Mesenchymal stem cell (in vitro differentiated cells and primary cell): Measurements from ENCODE around the gene FBN2. TPM values are rescaled to one million over a fixed set of nuclear protein-coding genes. Genes with fewer than 3 reads are reported as not detected.

Source experiments
- DNase-seq: peaks from one replicate; pipeline ENCODE4 v3.0.0-alpha.2; 2013
- H2AFZ ChIP-seq: one replicate; pipeline ENCODE4 v1.6.1; 2013; ENCODE audit warnings: low read depth, mild to moderate bottlenecking, control low read depth, inconsistent platforms, low read length, moderate library complexity
- H2AK5ac ChIP-seq: 2 replicates; pipeline ENCODE4 v1.6.1; 2013; ENCODE audit warnings: low read length, moderate library complexity, mild to moderate bottlenecking, inconsistent platforms; ENCODE audit not compliant: severe bottlenecking
- H2BK120ac ChIP-seq: one replicate; pipeline ENCODE4 v1.6.1; 2013; ENCODE audit warnings: low read depth, mild to moderate bottlenecking, inconsistent platforms, low read length, moderate library complexity
- H2BK12ac ChIP-seq, 2 experiments: one replicate each; pipeline ENCODE4 v1.6.1; 2013; ENCODE audit warnings: inconsistent platforms in 2 of 2, low read length in 2 of 2, mild to moderate bottlenecking in 2 of 2, moderate library complexity in 2 of 2, control low read depth in 1 of 2
- H2BK15ac ChIP-seq: one replicate; pipeline ENCODE4 v1.6.1; 2013; ENCODE audit warnings: mild to moderate bottlenecking, low read depth, inconsistent platforms; ENCODE audit not compliant: poor library complexity, severe bottlenecking
- H2BK5ac ChIP-seq: 2 replicates; pipeline ENCODE4 v1.6.1; 2013; ENCODE audit warnings: low read depth, mild to moderate bottlenecking, low read length, control low read depth, inconsistent platforms; ENCODE audit not compliant: poor library complexity, severe bottlenecking
- H3K14ac ChIP-seq, 2 experiments: one replicate each; pipeline ENCODE4 v1.6.1; 2013; ENCODE audit warnings: inconsistent platforms in 2 of 2, low read length in 2 of 2, control low read depth in 1 of 2, mild to moderate bottlenecking in 1 of 2, moderate library complexity in 1 of 2
- H3K18ac ChIP-seq, 2 experiments: one replicate each; pipeline ENCODE4 v1.6.1; 2013; ENCODE audit warnings: inconsistent platforms in 2 of 2, low read length in 2 of 2, control low read depth in 1 of 2, low read depth in 1 of 2, mild to moderate bottlenecking in 1 of 2
- H3K23ac ChIP-seq, 2 experiments: one replicate each; pipeline ENCODE4 v1.6.1; 2013; ENCODE audit warnings: inconsistent platforms in 2 of 2, low read length in 2 of 2, mild to moderate bottlenecking in 2 of 2, moderate library complexity in 2 of 2, control low read depth in 1 of 2
- H3K27ac ChIP-seq: 2 replicates; pipeline ENCODE4 v1.5.1; 2013; ENCODE audit warnings: mild to moderate bottlenecking, moderate library complexity, low read length, control low read depth, inconsistent platforms; ENCODE audit not compliant: poor library complexity, severe bottlenecking
- H3K27me3 ChIP-seq, 2 experiments: 2 replicates each; pipeline versions ENCODE4 v1.6.1 to v1.7.0; 2013; ENCODE audit warnings: low read length in 2 of 2, mild to moderate bottlenecking in 2 of 2, moderate library complexity in 2 of 2, control low read depth in 1 of 2, inconsistent platforms in 1 of 2; ENCODE audit not compliant: control insufficient read depth in 1 of 2, insufficient read depth in 1 of 2
- H3K36me3 ChIP-seq, 2 experiments: 2 replicates each; pipeline versions ENCODE4 v1.6.1 to v1.7.0; 2013; ENCODE audit warnings: low read length in 2 of 2, control low read depth in 1 of 2, inconsistent platforms in 1 of 2, low read depth in 1 of 2, mild to moderate bottlenecking in 1 of 2; ENCODE audit not compliant: insufficient read depth in 2 of 2, control insufficient read depth in 1 of 2
- H3K4ac ChIP-seq, 2 experiments: one replicate each; pipeline ENCODE4 v1.6.1; 2013; ENCODE audit warnings: inconsistent platforms in 2 of 2, low read length in 2 of 2, mild to moderate bottlenecking in 2 of 2, moderate library complexity in 2 of 2, control low read depth in 1 of 2, low read depth in 1 of 2
- H3K4me1 ChIP-seq: 2 replicates; pipeline ENCODE4 v1.6.1; 2013; ENCODE audit warnings: low read depth, low read length, control low read depth; ENCODE audit not compliant: control insufficient read depth, insufficient read depth
- H3K4me2 ChIP-seq: 2 replicates; pipeline ENCODE4 v1.6.1; 2013; ENCODE audit warnings: low read length, mild to moderate bottlenecking, inconsistent platforms; ENCODE audit not compliant: poor library complexity, severe bottlenecking
- H3K4me3 ChIP-seq, 2 experiments: 2 replicates each; pipeline versions ENCODE4 v1.5.1 to v1.7.0; 2013; ENCODE audit warnings: low read length in 2 of 2, mild to moderate bottlenecking in 2 of 2, control low read depth in 1 of 2, low read depth in 1 of 2; ENCODE audit not compliant: insufficient read depth in 1 of 2
- H3K79me1 ChIP-seq: replicated peaks from 2 replicates; pipeline ENCODE4 v1.6.1; 2013; ENCODE audit warnings: mild to moderate bottlenecking, control low read depth, low read length, inconsistent platforms; ENCODE audit not compliant: poor library complexity, severe bottlenecking
- H3K9ac ChIP-seq: 2 replicates; pipeline ENCODE4 v1.7.0; 2013; ENCODE audit warnings: mild to moderate bottlenecking, low read length, moderate library complexity
- H3K9me3 ChIP-seq: 2 replicates; pipeline ENCODE4 v1.7.0; 2013; ENCODE audit warnings: mild to moderate bottlenecking, low read length; ENCODE audit not compliant: control insufficient read depth
- H4K8ac ChIP-seq: one replicate; pipeline ENCODE4 v1.6.1; 2013; ENCODE audit warnings: inconsistent platforms, mild to moderate bottlenecking, low read length, moderate library complexity
- H4K91ac ChIP-seq: one replicate; pipeline ENCODE4 v1.6.1; 2013; ENCODE audit warnings: mild to moderate bottlenecking, low read length, inconsistent platforms
- WGBS: methylation state at CpG from one replicate; pipeline ENCODE4 v1.1.7; 2013; ENCODE audit warnings: mixed read lengths; 5-methylcytosine and 5-hydroxymethylcytosine counted together
- small RNA-seq: library from polyadenylated mRNA; stranded (forward); fragments of <200 nt; extraction: miRNeasy Mini kit (QIAGEN cat#:217004); gene quantifications from one replicate; pipeline ENCODE3, GENCODE V24; 2013; ENCODE audit warnings: low read depth

The FBN2 gene

DNA sequence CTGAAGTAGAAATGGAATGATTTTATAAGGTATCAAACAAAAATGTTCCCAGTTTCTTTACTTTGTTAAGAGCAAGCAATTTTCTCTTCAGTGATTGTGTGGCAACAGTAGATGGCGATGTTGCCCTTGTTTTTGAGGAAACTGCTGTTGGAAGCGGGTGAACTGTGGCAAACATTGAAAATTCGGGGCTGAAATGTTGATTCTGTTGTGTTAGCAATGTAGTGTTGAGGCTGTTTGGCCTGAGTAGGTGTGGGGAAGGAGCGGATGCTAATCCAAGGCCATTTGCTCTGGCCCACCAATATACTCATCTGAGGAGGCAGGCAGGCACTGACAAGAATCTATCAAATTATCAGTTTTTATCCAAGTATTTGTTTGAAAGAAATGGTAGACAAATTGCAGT lies 324.7 kb downstream of the FBN2 start:
- Histone ChIP-seq H3K27me3 (no peaks in the 10 kb centered on the region), H4K91ac (no peak overlapping the region), H3K18ac (no peak overlapping the region), H3K14ac (no peak overlapping the region), H3K23ac (no peak overlapping the region), H3K4me2 (no peak overlapping the region), H3K79me1 (no peaks in the 10 kb centered on the region), H3K27ac (no peak overlapping the region), H3K9me3 (no peaks in the 10 kb centered on the region), H3K4ac (no peak overlapping the region), H3K4me1 (peaks cover 14% of the 10 kb centered on the region), H2BK12ac (no peak overlapping the region), H2AK5ac (no peak overlapping the region), H2BK5ac (no peak overlapping the region), H2BK15ac (no peak overlapping the region), H4K8ac (no peak overlapping the region), H2BK120ac (no peak overlapping the region), H3K36me3 (no peaks in the 10 kb centered on the region), H3K4me3 (no peak overlapping the region), H2AFZ (no peak overlapping the region), H3K9ac (peak overlapping the region; percentile 67)
- 0% methylated on average over 4 of the region's 4 CpGs for WGBS
- peak; percentile 64 for DNase-seq

DNA sequence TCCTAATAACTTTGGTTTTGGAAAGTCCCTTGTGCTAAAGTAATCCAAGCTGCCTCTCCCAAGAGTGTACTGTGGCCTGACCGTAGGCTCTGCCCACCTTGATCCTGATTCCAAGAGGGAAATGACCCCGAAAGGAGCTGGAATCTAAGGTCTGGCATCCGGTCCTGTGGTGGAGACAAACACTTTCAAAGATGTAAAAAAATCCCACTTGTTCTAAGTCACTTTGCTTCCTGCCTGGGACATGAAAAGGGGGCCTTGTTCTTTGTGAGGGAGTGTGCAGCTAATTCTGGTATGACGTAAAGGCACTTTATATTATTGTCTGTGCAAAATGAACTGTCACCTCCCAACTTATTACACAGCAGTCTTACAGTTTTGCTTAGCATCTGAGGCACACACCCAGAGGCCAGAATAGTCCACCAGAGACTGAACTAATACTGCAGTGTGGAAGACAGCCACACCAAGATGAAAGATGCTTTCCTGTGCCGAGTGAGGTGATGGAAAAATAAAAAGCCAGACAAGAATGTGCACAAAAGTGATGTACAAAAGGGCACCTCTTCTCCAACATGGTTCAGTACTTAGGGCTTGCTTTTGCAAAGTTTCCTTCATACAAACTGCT lies 325.7 kb downstream of the FBN2 start:
- no peak overlapping the region for H2BK120ac ChIP-seq
- no peak overlapping the region for H2AFZ ChIP-seq
- 55% methylated on average over 5 of the region's 5 CpGs for WGBS
- no peaks in the 10 kb centered on the region for H3K79me1 ChIP-seq
- no peaks in the 10 kb centered on the region for H3K36me3 ChIP-seq
- H2BK15ac ChIP-seq = no peak overlapping the region
- DNase-seq = no peak
- H3K9ac ChIP-seq = no peak overlapping the region
- no peaks in the 10 kb centered on the region for H3K27me3 ChIP-seq
- no peak overlapping the region for H3K14ac ChIP-seq
- no peak overlapping the region for H3K27ac ChIP-seq
- no peaks in the 10 kb centered on the region for H3K9me3 ChIP-seq
- H3K4ac ChIP-seq = no peak overlapping the region
- H4K8ac ChIP-seq = no peak overlapping the region
- H2BK5ac ChIP-seq = no peak overlapping the region
- H3K18ac ChIP-seq = no peak overlapping the region
- H3K4me2 ChIP-seq = no peak overlapping the region
- H4K91ac ChIP-seq = no peak overlapping the region
- H2BK12ac ChIP-seq = no peak overlapping the region
- H3K4me1 ChIP-seq = peaks cover 9% of the 10 kb centered on the region
- H3K23ac ChIP-seq = no peak overlapping the region
- no peak overlapping the region for H2AK5ac ChIP-seq
- H3K4me3 ChIP-seq = no peak overlapping the region

DNA sequence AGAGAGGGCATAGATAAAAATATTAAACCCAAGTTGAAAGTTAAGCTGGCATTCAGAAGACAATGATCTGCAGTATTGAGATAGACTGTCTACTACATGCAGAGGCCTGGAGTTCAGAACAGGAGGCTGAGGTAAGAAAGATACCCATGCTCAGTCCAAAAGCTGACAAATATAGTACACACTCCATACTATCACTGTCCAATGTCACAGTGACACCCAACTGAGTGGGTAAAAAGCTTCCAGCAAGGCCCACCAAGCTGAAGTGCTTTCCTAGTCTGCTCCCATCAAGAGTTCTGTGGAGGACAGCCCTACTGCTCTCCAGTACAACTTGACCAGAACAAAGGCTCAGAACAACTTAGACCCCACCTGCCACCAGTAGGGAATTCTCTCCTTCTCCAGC lies 329.6 kb downstream of the FBN2 start:
- Histone ChIP-seq H4K8ac (no peak overlapping the region), H3K4ac (no peak overlapping the region), H2BK12ac (no peak overlapping the region), H3K27me3 (no peaks in the 10 kb centered on the region), H2BK15ac (no peak overlapping the region), H3K9ac (no peak overlapping the region), H4K91ac (no peak overlapping the region), H2BK120ac (no peak overlapping the region), H3K4me2 (no peak overlapping the region), H3K36me3 (no peaks in the 10 kb centered on the region), H3K27ac (no peak overlapping the region), H2BK5ac (no peak overlapping the region), H3K4me3 (no peak overlapping the region), H3K23ac (no peak overlapping the region), H2AFZ (no peak overlapping the region), H3K79me1 (no peaks in the 10 kb centered on the region), H3K14ac (no peak overlapping the region), H3K18ac (no peak overlapping the region), H3K4me1 (no peaks in the 10 kb centered on the region), H3K9me3 (no peaks in the 10 kb centered on the region), H2AK5ac (no peak overlapping the region)
- DNase-seq = no peak

Small RNA genes within 50 kb of the gene (small RNA-seq; reads per million reads assigned to genes)
- not detected for gene RF00019
